ENCODE results near the gene DOCK6.

GRCh38 chr19:11238781-11239376, 23.4 kb downstream of the DOCK6 start:
- TF ChIP-seq, protein P1, sequence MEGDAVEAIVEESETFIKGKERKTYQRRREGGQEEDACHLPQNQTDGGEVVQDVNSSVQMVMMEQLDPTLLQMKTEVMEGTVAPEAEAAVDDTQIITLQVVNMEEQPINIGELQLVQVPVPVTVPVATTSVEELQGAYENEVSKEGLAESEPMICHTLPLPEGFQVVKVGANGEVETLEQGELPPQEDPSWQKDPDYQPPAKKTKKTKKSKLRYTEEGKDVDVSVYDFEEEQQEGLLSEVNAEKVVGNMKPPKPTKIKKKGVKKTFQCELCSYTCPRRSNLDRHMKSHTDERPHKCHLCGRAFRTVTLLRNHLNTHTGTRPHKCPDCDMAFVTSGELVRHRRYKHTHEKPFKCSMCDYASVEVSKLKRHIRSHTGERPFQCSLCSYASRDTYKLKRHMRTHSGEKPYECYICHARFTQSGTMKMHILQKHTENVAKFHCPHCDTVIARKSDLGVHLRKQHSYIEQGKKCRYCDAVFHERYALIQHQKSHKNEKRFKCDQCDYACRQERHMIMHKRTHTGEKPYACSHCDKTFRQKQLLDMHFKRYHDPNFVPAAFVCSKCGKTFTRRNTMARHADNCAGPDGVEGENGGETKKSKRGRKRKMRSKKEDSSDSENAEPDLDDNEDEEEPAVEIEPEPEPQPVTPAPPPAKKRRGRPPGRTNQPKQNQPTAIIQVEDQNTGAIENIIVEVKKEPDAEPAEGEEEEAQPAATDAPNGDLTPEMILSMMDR (IDR thresholded peaks at IDR 0.05), result no peak
- no peak for TF ChIP-seq POLR2AphosphoS5 (IDR thresholded peaks at IDR 0.05)

All from sigmoid colon (tissue), 4 donors.